HG03520 (cell line): ENCODE data around the gene RBP3.

ENCODE experiments used
- ATAC-seq: cut with Tn5 transposase; IDR thresholded peaks from one replicate; pipeline ENCODE4 v1.9.1; 2021; ENCODE audit warnings: mild to moderate bottlenecking, moderate library complexity; ENCODE audit not compliant: unreplicated experiment

The RBP3 gene

DNA sequence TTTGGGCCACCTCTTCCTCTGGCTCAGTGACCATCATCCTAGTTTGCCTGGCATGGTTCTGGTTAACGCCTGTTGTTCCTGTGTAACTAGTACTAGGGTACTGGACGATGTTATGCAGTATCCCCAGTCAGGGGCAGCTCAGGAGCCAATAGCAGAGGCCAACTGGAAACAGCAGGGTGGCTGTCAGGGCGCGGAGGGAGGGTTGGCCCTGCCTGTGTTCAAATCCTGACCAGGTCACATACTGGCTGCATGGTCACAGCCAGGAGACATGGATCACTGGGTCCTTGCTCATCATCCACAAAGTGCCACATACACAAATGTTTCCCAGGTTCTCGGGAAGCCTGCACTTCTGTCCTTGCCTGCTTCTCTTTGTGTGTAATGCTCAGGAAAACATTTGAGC is 12.3 kb upstream of the RBP3 start:
- no peak for ATAC-seq

DNA sequence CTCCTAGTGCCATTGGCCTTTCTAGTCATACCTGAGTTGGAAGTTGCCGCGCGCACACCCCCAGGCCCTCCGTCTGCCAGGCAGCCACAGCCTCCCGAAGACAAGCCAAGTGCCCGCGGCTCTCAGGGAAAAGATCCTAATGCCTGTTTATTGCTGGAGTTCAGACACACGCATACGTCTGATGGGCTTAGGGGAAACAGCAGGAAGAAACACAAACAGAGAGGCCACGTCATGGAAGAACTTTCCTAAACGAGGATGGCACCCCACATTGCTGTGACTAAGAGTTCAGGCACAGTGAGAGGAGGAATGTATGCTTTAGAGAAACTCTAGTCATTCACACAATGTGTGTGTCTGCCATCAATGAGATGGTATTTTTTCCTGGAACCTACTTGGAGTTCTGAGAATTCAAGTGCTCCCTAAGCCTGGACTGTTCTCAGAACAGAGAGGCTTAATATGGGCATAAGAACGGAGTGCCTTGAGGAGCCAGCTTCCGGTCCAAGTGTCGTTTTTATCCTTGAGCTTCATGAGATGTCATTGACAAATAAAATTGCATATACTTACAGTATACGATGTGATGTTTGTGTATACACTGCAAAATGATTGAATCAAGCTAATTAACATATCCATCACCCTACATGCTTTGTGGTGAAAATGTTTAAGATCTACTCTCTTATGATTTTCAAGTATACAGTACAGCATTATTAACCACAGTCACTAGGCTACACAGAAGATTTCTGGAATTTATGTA is 11.6 kb upstream of the RBP3 start:
- ATAC-seq = no peak

- ATAC-seq = no peak
Observed at GRCh38 chr10:47337310-47337709, 10.9 kb upstream of the RBP3 start.

DNA sequence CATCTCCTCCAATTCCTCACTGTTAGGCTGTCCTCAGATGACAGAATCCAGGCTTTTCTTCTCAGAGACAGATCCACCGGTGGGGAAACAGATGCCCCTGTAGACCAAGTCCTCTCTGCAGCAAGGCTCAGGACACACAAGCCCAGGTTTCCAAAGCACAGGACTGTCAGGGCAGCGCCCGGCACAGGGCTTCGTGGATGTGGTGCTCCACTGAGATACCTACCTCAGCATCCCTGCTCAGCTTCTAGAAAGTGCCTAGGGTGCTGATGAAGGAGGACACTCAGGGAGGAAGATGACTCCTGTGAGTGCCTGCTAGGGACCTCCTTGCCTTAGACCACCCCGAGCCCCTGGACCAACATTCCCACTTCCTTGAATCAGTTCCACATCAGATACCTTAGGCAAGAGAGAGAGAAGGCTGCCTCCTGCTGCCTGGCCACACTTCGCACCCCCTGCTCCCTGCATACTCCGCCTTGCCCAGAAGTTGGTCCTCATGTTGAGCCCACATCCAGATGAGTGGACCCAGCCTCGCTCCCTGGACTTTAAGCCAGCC is 8.9 kb upstream of the RBP3 start:
- ATAC-seq = no peak

- no peak for ATAC-seq
Observed at GRCh38 chr10:47339759-47340607, 8.2 kb upstream of the RBP3 start.

DNA sequence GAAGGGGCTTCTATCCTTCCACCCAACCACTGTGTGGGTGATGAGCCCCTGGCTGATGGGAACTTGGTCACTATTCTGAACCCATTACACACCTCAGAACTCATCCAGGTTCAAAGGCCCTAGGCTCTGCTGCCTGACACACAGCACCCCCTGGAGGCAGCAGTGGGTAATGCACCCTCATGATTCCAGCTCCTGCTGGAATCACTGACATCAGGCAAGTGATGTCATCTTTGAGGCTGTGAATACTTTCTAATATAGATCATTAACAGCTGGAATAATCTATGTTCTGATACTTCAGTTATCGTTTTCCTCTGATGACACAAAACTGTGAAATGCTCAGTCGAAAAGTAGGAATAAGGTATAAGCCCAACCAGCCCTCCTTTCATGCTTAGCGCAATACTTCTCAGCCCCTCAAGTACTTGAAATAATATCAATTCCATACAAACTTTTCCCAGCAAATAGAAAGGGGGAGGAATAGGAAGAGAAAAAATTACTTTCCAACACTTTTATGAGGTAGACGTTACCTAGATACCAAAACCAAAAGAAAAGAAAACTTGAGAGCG is 7.5 kb upstream of the RBP3 start:
- peak; percentile 50 for ATAC-seq

GRCh38 chr10:47344996-47345870 is 2.9 kb upstream of the RBP3 start:
- no peak for ATAC-seq

GRCh38 chr10:47346581-47347302 is 1.4 kb upstream of the RBP3 start:
- no peak for ATAC-seq

DNA sequence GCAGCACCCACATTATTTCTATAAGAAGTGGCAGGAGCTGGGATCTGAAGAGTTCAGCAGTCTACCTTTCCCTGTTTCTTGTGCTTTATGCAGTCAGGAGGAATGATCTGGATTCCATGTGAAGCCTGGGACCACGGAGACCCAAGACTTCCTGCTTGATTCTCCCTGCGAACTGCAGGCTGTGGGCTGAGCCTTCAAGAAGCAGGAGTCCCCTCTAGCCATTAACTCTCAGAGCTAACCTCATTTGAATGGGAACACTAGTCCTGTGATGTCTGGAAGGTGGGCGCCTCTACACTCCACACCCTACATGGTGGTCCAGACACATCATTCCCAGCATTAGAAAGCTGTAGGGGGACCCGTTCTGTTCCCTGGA is 874 bp upstream of the RBP3 start:
- no peak for ATAC-seq

DNA sequence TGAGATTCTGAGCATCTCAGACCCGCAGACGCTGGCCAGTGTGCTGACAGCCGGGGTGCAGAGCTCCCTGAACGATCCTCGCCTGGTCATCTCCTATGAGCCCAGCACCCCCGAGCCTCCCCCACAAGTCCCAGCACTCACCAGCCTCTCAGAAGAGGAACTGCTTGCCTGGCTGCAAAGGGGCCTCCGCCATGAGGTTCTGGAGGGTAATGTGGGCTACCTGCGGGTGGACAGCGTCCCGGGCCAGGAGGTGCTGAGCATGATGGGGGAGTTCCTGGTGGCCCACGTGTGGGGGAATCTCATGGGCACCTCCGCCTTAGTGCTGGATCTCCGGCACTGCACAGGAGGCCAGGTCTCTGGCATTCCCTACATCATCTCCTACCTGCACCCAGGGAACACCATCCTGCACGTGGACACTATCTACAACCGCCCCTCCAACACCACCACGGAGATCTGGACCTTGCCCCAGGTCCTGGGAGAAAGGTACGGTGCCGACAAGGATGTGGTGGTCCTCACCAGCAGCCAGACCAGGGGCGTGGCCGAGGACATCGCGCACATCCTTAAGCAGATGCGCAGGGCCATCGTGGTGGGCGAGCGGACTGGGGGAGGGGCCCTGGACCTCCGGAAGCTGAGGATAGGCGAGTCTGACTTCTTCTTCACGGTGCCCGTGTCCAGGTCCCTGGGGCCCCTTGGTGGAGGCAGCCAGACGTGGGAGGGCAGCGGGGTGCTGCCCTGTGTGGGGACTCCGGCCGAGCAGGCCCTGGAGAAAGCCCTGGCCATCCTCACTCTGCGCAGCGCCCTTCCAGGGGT is 703 bp downstream of the RBP3 start:
- ATAC-seq = no peak

DNA sequence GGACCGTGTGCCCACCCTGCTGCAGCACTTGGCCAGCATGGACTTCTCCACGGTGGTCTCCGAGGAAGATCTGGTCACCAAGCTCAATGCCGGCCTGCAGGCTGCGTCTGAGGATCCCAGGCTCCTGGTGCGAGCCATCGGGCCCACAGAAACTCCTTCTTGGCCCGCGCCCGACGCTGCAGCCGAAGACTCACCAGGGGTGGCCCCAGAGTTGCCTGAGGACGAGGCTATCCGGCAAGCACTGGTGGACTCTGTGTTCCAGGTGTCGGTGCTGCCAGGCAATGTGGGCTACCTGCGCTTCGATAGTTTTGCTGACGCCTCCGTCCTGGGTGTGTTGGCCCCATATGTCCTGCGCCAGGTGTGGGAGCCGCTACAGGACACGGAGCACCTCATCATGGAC is 1.4 kb downstream of the RBP3 start:
- no peak for ATAC-seq

GRCh38 chr10:47349941-47350371 is 1.8 kb downstream of the RBP3 start:
- no peak for ATAC-seq

DNA sequence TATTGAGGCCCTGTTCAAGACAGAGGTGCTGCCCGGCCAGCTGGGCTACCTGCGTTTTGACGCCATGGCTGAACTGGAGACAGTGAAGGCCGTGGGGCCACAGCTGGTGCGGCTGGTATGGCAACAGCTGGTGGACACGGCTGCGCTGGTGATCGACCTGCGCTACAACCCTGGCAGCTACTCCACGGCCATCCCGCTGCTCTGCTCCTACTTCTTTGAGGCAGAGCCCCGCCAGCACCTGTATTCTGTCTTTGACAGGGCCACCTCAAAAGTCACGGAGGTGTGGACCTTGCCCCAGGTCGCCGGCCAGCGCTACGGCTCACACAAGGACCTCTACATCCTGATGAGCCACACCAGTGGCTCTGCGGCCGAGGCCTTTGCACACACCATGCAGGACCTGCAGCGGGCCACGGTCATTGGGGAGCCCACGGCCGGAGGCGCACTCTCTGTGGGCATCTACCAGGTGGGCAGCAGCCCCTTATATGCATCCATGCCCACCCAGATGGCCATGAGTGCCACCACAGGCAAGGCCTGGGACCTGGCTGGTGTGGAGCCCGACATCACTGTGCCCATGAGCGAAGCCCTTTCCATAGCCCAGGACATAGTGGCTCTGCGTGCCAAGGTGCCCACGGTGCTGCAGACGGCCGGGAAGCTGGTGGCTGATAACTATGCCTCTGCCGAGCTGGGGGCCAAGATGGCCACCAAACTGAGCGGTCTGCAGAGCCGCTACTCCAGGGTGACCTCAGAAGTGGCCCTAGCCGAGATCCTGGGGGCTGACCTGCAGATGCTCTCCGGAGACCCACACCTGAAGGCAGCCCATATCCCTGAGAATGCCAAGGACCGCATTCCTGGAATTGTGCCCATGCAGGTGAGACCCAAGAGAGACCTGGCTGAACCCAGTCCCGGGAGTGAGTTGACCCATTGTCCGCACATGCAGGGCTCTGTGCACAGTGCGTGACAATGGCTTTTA is 2.8 kb downstream of the RBP3 start:
- ATAC-seq = no peak

DNA sequence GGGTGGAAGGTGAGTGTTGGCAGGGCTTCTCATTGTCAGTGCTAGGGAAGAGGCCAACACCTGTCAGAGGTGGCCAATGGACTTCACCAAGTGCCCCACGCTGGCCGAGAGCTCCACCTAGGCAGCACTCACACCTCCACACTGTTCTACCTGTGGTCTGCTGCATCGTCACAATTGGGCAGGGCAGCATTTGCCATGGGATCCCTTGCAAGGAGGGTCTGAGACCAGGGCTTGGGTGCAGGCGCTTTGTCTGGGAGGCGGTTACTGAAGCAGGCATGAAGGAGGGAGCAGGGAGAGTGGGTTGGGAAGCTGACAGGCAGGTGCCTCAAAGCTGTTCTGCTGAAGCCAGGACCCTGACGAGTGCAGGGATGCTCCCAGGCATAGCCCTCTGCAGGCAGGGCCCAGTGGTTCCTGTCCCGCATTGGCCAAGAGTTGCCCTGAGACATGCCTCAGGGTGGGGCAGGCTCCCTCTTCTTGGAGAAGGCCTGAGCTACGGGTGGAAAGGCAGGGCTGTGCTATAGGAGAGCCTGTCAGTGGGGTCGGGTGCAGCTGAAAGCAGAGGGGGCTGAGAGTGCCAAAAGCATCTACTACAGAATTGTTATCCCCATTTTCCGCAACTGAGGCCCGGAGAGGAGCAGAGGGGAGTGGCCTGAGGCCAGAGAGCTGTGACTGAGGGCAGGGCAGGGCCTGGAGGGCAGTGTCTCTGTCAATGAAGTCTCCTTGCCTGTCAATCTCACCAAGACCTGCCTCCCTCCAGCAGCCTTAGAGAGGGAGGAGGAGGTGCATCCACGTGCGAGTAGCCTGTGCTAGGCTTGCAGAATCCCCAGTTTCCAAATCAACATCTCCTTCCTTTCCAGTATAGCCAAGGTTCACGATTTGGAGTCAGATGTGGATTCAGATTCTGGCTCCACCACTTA is 4.0 kb downstream of the RBP3 start:
- no peak for ATAC-seq

DNA sequence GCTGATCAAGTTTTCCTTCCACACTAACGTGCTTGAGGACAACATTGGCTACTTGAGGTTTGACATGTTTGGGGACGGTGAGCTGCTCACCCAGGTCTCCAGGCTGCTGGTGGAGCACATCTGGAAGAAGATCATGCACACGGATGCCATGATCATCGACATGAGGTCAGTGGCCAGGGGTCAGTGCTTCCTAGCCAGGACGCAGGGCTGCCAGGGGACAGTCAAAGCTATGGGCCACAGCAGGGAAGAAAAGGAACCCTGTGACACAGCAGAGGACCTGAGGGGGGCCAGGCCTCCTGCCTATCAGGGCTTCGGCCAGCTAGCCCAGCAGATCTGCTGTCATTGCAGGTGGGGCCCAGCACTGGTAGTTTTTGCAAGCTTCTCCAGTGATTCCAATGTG is 5.2 kb downstream of the RBP3 start:
- no peak for ATAC-seq

GRCh38 chr10:47354165-47354564 is 6.0 kb downstream of the RBP3 start:
- no peak for ATAC-seq

- no peak for ATAC-seq
Observed at GRCh38 chr10:47354900-47355299, 6.7 kb downstream of the RBP3 start.
